K562 (cell line): ENCODE results near the gene CLCN2.

Source experiments
- CGGBP1 ChIP-seq: fragments of 250-450 bp; sonication (Bioruptor Pico); IDR thresholded peaks from 2 replicates; pipeline ENCODE4 v1.9.0; 2021; ENCODE audit warnings: mild to moderate bottlenecking
- POLR2AphosphoS5 ChIP-seq: IDR thresholded peaks from 2 replicates; pipeline ENCODE4 v1.6.1; 2011; ENCODE audit warnings: mild to moderate bottlenecking, low read depth, low read length, moderate library complexity; ENCODE audit not compliant: control insufficient read depth, insufficient read depth
- TF ChIP-seq, protein P1 (sequence below), 3 experiments: IDR thresholded peaks in 2 of 3; conservative IDR thresholded peaks in 1 of 3; 2 replicates each; pipeline ENCODE4 v1.5.1; 2011 to 2012; ENCODE audit warnings: low read length in 3 of 3, mild to moderate bottlenecking in 3 of 3, control low read depth in 2 of 3, improper control_type of control experiment in 1 of 3, inconsistent platforms in 1 of 3, low read depth in 1 of 3, mixed read lengths in 1 of 3, moderate library complexity in 1 of 3; ENCODE audit not compliant: insufficient read depth in 2 of 3

- TF ChIP-seq CGGBP1 (CRISPR knock-in tag) (no peak), POLR2AphosphoS5 (no peak)
- TF ChIP-seq, protein P1, sequence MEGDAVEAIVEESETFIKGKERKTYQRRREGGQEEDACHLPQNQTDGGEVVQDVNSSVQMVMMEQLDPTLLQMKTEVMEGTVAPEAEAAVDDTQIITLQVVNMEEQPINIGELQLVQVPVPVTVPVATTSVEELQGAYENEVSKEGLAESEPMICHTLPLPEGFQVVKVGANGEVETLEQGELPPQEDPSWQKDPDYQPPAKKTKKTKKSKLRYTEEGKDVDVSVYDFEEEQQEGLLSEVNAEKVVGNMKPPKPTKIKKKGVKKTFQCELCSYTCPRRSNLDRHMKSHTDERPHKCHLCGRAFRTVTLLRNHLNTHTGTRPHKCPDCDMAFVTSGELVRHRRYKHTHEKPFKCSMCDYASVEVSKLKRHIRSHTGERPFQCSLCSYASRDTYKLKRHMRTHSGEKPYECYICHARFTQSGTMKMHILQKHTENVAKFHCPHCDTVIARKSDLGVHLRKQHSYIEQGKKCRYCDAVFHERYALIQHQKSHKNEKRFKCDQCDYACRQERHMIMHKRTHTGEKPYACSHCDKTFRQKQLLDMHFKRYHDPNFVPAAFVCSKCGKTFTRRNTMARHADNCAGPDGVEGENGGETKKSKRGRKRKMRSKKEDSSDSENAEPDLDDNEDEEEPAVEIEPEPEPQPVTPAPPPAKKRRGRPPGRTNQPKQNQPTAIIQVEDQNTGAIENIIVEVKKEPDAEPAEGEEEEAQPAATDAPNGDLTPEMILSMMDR (IDR thresholded peaks at IDR 0.05 in 2 of 3, conservative IDR thresholded peaks at IDR 0.05 in 1 of 3; ENCODE audit: insufficient read depth in 2 of 3, low read depth in 1 of 3, low read length in 3 of 3), result no peak
Measured at GRCh38 chr3:184353546-184353941, 7.9 kb downstream of the CLCN2 start.
